ENCODE measurements around the gene TRIM22.
A peak's percentile ranks its signal among the peaks of the same experiment; 100 is the strongest.

TRIM22 gene

DNA sequence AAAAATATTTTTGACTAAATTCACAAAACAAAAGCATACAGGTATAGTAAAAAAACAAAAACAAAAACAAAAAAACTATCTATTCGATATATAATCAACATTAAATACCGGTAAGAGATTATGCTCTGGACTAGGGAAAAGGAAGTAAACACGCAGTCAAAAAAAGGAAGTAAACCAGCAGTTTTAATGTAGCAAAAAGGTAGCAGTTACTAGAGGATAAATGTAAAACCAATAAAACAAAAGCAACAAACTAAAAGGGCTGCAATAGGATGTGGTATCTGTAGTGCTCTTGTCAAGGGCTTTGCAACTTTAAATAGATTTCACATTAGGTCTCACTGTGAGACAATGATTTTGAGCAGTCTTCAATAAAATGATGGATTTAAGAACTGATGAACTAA, 2.4 kb downstream of the TRIM22 start:
- intact Hi-C loops (cut with DNase I; ENCODE audit: low total_unique reads): loop anchor here (1.0 kb wide), 1 partner anchor 11 kb away; no protein-coding TSS in a partner anchor
- peak overlapping the region in 1 of 2 donors; percentile 54 for H3K4me3 ChIP-seq
- peaks cover 0 to 13% (median 10%) of the 10 kb centered on the region in 3 donors for H3K36me3 ChIP-seq
- TF ChIP-seq, protein P1, sequence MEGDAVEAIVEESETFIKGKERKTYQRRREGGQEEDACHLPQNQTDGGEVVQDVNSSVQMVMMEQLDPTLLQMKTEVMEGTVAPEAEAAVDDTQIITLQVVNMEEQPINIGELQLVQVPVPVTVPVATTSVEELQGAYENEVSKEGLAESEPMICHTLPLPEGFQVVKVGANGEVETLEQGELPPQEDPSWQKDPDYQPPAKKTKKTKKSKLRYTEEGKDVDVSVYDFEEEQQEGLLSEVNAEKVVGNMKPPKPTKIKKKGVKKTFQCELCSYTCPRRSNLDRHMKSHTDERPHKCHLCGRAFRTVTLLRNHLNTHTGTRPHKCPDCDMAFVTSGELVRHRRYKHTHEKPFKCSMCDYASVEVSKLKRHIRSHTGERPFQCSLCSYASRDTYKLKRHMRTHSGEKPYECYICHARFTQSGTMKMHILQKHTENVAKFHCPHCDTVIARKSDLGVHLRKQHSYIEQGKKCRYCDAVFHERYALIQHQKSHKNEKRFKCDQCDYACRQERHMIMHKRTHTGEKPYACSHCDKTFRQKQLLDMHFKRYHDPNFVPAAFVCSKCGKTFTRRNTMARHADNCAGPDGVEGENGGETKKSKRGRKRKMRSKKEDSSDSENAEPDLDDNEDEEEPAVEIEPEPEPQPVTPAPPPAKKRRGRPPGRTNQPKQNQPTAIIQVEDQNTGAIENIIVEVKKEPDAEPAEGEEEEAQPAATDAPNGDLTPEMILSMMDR (IDR thresholded peaks at IDR 0.05): no peak
- no peaks in the 10 kb centered on the region for H3K9me3 ChIP-seq
- H3K27ac ChIP-seq: peak overlapping the region in 1 of 2 donors; percentile 82
- H3K4me1 ChIP-seq: peaks cover 0 to 26% (median 2%) of the 10 kb centered on the region in 4 donors
- no peaks in the 10 kb centered on the region for H3K27me3 ChIP-seq
- DNase-seq: no peak

DNA sequence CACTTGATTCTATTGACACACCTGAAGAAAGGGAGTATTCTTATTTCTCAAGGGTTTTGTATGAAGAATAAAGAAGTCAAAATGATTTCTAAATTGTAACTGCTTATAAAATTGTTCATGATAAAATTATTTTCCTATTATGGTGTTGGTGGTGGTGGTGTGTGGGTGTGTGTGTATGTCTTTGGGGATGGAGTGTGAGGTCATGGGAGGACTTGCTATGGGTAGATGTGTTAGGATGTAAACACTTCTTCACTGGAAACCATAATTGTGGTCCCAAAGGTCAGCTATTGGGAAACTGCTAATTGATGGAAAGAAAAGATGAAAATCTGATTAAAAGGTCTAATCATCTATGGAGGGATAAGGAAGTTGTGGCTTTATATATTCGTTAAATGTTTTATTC, 5.1 kb downstream of the TRIM22 start:
- peaks cover 9 to 35% (median 30%) of the 10 kb centered on the region in 3 donors for H3K36me3 ChIP-seq
- intact Hi-C loops (cut with DNase I; ENCODE audit: low total_unique reads): loop anchor here (5.0 kb wide), 1 partner anchor 533 kb away; no protein-coding TSS in a partner anchor

DNA sequence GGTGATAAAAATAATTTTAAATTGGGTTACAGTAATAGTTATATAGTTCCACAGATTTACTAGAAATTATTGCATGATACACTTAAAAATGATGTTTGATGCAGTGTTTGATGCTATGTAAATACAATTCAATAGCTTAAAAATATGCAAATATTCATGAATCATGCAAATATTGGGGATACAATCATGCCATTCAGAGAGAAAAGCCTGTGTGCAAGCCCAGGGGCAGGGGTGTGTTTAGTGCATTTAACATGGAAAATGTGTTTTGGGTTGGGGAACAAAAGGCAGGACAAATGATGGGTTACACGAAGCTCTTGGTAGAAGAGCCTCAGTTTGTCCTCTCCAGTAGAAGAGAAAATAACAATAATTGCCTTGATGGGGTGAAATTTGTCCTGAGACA, 6.0 kb downstream of the TRIM22 start:
- DNase-seq: no peak
- TF ChIP-seq, protein P1 (IDR thresholded peaks at IDR 0.05): no peak
- Histone ChIP-seq H3K27me3 (no peaks in the 10 kb centered on the region), H3K27ac (no peak overlapping the region), H3K4me1 (peaks cover 0 to 17% (median 2%) of the 10 kb centered on the region in 4 donors), H3K4me3 (no peak overlapping the region), H3K9me3 (no peaks in the 10 kb centered on the region), H3K36me3 (peaks cover 14 to 35% (median 30%) of the 10 kb centered on the region in 3 donors)
- intact Hi-C loops (cut with DNase I; ENCODE audit: low total_unique reads): loop anchor here (5.0 kb wide), 1 partner anchor 532 kb away; no protein-coding TSS in a partner anchor

More for the DNA sequence above, 5.1 kb downstream of the TRIM22 start:
- no peak for DNase-seq
- no peaks in the 10 kb centered on the region for H3K9me3 ChIP-seq
- no peaks in the 10 kb centered on the region for H3K27me3 ChIP-seq
- H3K4me3 ChIP-seq: no peak overlapping the region
- TF ChIP-seq, protein P1 (IDR thresholded peaks at IDR 0.05): no peak
- peaks cover 0 to 17% (median 2%) of the 10 kb centered on the region in 4 donors for H3K4me1 ChIP-seq
- no peak overlapping the region for H3K27ac ChIP-seq

DNA sequence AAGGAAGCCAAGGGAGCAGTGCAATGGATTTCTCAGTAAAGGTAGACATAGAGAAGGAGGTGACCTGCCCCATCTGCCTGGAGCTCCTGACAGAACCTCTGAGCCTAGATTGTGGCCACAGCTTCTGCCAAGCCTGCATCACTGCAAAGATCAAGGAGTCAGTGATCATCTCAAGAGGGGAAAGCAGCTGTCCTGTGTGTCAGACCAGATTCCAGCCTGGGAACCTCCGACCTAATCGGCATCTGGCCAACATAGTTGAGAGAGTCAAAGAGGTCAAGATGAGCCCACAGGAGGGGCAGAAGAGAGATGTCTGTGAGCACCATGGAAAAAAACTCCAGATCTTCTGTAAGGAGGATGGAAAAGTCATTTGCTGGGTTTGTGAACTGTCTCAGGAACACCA, 6.6 kb downstream of the TRIM22 start:
- TF ChIP-seq, protein P1 (IDR thresholded peaks at IDR 0.05): no peak
- H3K9me3 ChIP-seq: no peaks in the 10 kb centered on the region
- H3K27ac ChIP-seq: no peak overlapping the region
- intact Hi-C loops (cut with DNase I; ENCODE audit: low total_unique reads): loop anchor here (5.0 kb wide), 1 partner anchor 531 kb away; no protein-coding TSS in a partner anchor
- DNase-seq: no peak
- peaks cover 14 to 38% (median 30%) of the 10 kb centered on the region in 3 donors for H3K36me3 ChIP-seq
- H3K4me1 ChIP-seq: peaks cover 0 to 13% (median 2%) of the 10 kb centered on the region in 4 donors
- no peak overlapping the region for H3K4me3 ChIP-seq
- H3K27me3 ChIP-seq: no peaks in the 10 kb centered on the region

DNA sequence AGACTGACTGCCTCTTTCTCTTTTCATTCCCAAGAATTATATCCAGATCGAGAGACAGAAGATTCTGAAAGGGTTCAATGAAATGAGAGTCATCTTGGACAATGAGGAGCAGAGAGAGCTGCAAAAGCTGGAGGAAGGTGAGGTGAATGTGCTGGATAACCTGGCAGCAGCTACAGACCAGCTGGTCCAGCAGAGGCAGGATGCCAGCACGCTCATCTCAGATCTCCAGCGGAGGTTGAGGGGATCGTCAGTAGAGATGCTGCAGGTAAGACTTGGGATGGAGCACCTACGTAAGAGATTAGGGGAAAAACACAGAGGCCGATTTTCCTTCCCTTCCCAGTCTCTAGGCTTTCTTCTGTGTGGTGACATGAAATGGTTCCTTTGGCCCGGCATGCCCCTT, 8.7 kb downstream of the TRIM22 start:
- no peaks in the 10 kb centered on the region for H3K27me3 ChIP-seq
- peaks cover 0 to 4% (median 0%) of the 10 kb centered on the region in 4 donors for H3K4me1 ChIP-seq
- intact Hi-C loops (cut with DNase I; ENCODE audit: low total_unique reads): loop anchor here (5.0 kb wide), 1 partner anchor 529 kb away; no protein-coding TSS in a partner anchor
- peaks cover 14 to 41% (median 39%) of the 10 kb centered on the region in 3 donors for H3K36me3 ChIP-seq
- H3K4me3 ChIP-seq: no peak overlapping the region
- TF ChIP-seq, protein P1 (IDR thresholded peaks at IDR 0.05): no peak
- no peak for DNase-seq
- H3K27ac ChIP-seq: no peak overlapping the region
- H3K9me3 ChIP-seq: no peaks in the 10 kb centered on the region
